ENCODE results near the gene EML5. TPM values are rescaled to one million over a fixed set of nuclear protein-coding genes. Genes with fewer than 3 reads are reported as not detected.

Gene EML5
- total RNA-seq, 1 experiment from 2014 or later: 1.8 TPM

DNA sequence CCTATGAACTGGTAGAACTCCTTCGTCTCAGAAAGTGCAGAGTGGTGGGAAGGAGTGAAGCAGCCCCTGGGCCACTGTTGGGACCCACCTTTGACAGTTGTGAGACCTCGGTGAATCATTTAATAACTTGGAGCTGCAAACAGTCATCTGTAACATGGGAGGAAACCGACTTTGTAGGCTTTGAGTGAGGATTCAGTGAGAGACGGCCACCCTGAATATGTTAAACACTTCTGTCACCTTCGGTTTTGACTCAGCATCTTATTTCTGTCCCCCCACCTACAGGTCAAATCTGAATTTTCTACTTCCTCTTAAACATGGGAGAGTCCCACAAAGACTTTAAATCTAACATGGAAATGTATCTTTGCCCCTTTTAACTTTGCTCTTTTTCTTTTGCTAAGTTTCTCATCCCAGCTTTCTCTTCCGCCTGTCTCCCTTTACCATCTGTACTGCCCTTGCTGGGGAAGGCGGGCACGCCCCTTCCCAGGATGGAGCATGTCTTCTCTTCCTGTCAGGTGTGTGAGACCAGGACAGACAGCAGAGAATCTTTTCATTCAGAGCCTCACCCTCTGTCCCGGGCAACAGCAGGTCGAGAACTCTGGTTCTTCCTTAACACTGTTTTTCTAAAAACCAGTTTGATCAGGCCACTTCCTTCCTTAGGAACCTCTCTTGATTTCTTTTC lies 192.9 kb downstream of the EML5 start (continued):
- TF ChIP-seq, protein P1, sequence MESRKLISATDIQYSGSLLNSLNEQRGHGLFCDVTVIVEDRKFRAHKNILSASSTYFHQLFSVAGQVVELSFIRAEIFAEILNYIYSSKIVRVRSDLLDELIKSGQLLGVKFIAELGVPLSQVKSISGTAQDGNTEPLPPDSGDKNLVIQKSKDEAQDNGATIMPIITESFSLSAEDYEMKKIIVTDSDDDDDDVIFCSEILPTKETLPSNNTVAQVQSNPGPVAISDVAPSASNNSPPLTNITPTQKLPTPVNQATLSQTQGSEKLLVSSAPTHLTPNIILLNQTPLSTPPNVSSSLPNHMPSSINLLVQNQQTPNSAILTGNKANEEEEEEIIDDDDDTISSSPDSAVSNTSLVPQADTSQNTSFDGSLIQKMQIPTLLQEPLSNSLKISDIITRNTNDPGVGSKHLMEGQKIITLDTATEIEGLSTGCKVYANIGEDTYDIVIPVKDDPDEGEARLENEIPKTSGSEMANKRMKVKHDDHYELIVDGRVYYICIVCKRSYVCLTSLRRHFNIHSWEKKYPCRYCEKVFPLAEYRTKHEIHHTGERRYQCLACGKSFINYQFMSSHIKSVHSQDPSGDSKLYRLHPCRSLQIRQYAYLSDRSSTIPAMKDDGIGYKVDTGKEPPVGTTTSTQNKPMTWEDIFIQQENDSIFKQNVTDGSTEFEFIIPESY (IDR thresholded peaks at IDR 0.05; ENCODE audit: extremely low read depth, insufficient replicate concordance, low read length): no peak
- TF ChIP-seq, protein P2, sequence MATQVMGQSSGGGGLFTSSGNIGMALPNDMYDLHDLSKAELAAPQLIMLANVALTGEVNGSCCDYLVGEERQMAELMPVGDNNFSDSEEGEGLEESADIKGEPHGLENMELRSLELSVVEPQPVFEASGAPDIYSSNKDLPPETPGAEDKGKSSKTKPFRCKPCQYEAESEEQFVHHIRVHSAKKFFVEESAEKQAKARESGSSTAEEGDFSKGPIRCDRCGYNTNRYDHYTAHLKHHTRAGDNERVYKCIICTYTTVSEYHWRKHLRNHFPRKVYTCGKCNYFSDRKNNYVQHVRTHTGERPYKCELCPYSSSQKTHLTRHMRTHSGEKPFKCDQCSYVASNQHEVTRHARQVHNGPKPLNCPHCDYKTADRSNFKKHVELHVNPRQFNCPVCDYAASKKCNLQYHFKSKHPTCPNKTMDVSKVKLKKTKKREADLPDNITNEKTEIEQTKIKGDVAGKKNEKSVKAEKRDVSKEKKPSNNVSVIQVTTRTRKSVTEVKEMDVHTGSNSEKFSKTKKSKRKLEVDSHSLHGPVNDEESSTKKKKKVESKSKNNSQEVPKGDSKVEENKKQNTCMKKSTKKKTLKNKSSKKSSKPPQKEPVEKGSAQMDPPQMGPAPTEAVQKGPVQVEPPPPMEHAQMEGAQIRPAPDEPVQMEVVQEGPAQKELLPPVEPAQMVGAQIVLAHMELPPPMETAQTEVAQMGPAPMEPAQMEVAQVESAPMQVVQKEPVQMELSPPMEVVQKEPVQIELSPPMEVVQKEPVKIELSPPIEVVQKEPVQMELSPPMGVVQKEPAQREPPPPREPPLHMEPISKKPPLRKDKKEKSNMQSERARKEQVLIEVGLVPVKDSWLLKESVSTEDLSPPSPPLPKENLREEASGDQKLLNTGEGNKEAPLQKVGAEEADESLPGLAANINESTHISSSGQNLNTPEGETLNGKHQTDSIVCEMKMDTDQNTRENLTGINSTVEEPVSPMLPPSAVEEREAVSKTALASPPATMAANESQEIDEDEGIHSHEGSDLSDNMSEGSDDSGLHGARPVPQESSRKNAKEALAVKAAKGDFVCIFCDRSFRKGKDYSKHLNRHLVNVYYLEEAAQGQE (IDR thresholded peaks at IDR 0.05; ENCODE audit: low read depth): no peak
- no peak for TF ChIP-seq EZH2 (IDR thresholded peaks at IDR 0.05)
- no peak for TF ChIP-seq SIN3A (IDR thresholded peaks at IDR 0.05; ENCODE audit: low read depth)
- TF ChIP-seq FOSL1 (IDR thresholded peaks at IDR 0.05; ENCODE audit: low read depth): no peak
- no peak for TF ChIP-seq ZFX (IDR thresholded peaks at IDR 0.05)
- TF ChIP-seq CEBPB (IDR thresholded peaks at IDR 0.05; ENCODE audit: low read depth): no peak
- TF ChIP-seq EZH2phosphoT487 (IDR thresholded peaks at IDR 0.05; ENCODE audit: borderline replicate concordance): no peak
- no peak for TF ChIP-seq SP1 (IDR thresholded peaks at IDR 0.05; ENCODE audit: low read depth)
- no peak for TF ChIP-seq SRF (IDR thresholded peaks at IDR 0.05; ENCODE audit: low read depth)
